ENCODE data around the gene PLPP3.

PLPP3 gene

GRCh38 chr1:56462209-56462608 is 117.2 kb downstream of the PLPP3 start:
- DNase-seq (ENCODE audit: low read depth in 2 of 2): no peak

- DNase-seq (ENCODE audit: low read depth in 2 of 2): no peak
Measured at GRCh38 chr1:56461158-56462127, 117.9 kb downstream of the PLPP3 start.

GRCh38 chr1:56459260-56459659 is 120.1 kb downstream of the PLPP3 start:
- no peak for DNase-seq (ENCODE audit: low read depth in 2 of 2)

GRCh38 chr1:56457756-56458375 is 121.5 kb downstream of the PLPP3 start:
- DNase-seq (ENCODE audit: low read depth in 2 of 2): no peak

- DNase-seq (ENCODE audit: low read depth in 2 of 2): no peak
Measured at GRCh38 chr1:56456435-56457101, 122.8 kb downstream of the PLPP3 start.

GRCh38 chr1:56453417-56454078 is 125.8 kb downstream of the PLPP3 start:
- no peak for DNase-seq (ENCODE audit: low read depth in 2 of 2)

- no peak for DNase-seq (ENCODE audit: low read depth in 2 of 2)
Measured at GRCh38 chr1:56453016-56453415, 126.3 kb downstream of the PLPP3 start.

GRCh38 chr1:56452027-56453011 is 127.0 kb downstream of the PLPP3 start:
- DNase-seq (ENCODE audit: low read depth in 2 of 2): peak; percentile 31 to 36

GRCh38 chr1:56451491-56451890 is 127.9 kb downstream of the PLPP3 start:
- DNase-seq (ENCODE audit: low read depth in 2 of 2): no peak

- no peak for DNase-seq (ENCODE audit: low read depth in 2 of 2)
Measured at GRCh38 chr1:56450004-56450666, 129.2 kb downstream of the PLPP3 start.

GRCh38 chr1:56448529-56449300 is 130.6 kb downstream of the PLPP3 start:
- DNase-seq (ENCODE audit: low read depth in 2 of 2): no peak

- DNase-seq (ENCODE audit: low read depth in 2 of 2): no peak
Measured at GRCh38 chr1:56447823-56448222, 131.5 kb downstream of the PLPP3 start.

- no peak for DNase-seq (ENCODE audit: low read depth in 2 of 2)
Measured at GRCh38 chr1:56446531-56447098, 132.7 kb downstream of the PLPP3 start.

- DNase-seq (ENCODE audit: low read depth in 2 of 2): no peak
Measured at GRCh38 chr1:56444960-56445646, 134.3 kb downstream of the PLPP3 start.
